HG03354 (cell line): ENCODE data around the gene HIGD1B.
A peak's percentile ranks its signal among the peaks of the same experiment; 100 is the strongest.

Experiments used
- ATAC-seq: cut with Tn5 transposase; IDR thresholded peaks from one replicate; pipeline ENCODE4 v1.9.1; 2021; ENCODE audit warnings: mild to moderate bottlenecking; ENCODE audit not compliant: unreplicated experiment, poor library complexity, severe bottlenecking

The HIGD1B gene

DNA sequence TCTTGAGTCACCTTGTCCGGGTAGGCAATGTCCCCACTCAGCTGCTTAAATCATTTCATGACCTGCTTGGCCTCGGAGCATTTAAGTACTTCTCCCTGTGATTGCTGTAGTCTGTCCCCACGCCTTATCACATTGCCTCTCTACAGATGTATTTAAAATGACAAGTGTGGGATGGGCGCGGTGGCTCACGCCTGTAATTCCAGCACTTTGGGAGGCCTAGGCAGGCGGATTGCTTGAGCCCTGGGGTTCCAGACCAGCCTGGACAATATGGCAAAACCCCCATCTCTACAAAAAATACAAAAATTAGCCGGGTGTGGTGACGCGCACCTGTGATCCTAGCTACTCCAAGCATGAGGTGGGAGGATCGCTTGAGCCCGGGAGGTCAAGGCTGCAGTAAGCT is 16.3 kb upstream of the HIGD1B start:
- no peak for ATAC-seq

GRCh38 chr17:44832805-44833204 is 14.9 kb upstream of the HIGD1B start:
- no peak for ATAC-seq

- ATAC-seq: no peak
Observed at GRCh38 chr17:44837196-44837595, 10.5 kb upstream of the HIGD1B start.

GRCh38 chr17:44840274-44840673 is 7.4 kb upstream of the HIGD1B start:
- no peak for ATAC-seq

GRCh38 chr17:44840936-44841335 is 6.7 kb upstream of the HIGD1B start:
- ATAC-seq: no peak

- ATAC-seq: no peak
Observed at GRCh38 chr17:44842748-44843147, 4.9 kb upstream of the HIGD1B start.

- ATAC-seq: no peak
Observed at GRCh38 chr17:44844390-44844830, 3.3 kb upstream of the HIGD1B start.

- no peak for ATAC-seq
Observed at GRCh38 chr17:44846206-44846605, 1.5 kb upstream of the HIGD1B start.

DNA sequence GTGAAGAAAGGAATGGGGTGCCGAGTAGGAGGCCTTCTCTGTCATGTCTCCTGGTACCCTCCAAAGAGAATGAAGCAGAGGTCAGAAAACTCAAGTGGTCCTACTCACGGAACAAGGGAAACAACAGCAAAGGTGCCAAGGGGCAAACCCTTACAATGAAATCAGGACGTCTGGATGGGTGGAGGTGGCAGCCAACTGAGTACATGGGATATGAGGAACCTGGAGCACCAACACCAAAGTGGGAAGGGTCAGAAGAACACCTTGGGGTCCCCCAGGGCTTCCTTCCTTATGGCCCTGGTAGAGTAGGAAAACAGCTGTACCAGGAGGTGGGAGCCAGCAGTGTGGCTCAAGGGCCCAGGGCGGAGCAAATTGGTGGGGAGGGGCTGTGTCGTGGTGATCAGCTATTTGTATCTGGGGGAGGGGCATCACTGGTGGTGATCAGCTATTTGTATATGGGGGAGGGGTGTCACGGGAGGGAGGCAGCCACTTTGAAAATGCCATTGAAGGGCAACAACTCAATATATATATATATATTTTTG is 643 bp downstream of the HIGD1B start:
- ATAC-seq: no peak

DNA sequence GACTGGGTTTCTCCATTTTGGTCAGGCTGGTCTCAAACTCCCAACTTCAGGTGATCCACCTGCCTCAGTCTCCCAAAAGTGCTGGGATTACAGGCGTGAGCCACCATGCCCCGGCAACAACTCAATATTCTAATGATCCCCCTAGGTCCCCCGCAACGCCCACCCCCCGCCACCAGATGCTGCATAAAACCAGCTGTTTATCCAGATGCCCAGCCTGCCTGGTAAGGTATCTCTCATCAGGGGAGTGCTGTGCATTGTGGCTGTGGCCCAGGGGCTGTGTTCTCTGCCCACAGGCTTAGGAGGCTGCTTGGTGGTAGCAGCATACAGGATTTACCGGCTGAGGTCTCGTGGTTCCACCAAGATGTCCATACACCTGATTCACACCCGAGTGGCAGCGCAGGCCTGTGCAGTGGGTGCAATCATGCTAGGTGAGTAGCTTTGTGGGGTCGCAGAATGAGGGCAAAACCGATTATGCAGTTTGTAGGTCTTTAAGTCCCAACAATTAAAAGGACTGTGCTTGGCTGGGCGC is 1.3 kb downstream of the HIGD1B start:
- ATAC-seq: no peak

GRCh38 chr17:44850025-44850424 is 2.3 kb downstream of the HIGD1B start:
- no peak for ATAC-seq

DNA sequence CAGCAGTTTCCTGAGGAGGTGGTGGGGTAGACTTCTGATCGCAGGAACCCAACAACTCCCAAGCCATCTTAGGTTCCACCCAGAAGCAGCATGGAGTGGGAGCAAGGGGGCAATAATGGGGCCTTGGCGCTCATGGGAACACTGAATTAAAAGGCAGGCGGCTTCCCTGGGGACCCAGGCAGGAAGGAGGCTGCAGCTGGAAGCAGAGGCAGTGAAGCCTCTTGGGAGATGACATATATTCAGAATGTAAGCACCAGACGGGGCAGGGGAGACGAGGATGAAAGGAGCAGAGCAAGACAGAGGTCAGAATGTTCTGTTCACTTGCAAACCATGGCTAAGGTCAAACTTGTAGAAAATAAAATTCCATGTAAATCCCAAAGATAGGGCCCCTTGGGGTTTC is 2.9 kb downstream of the HIGD1B start:
- ATAC-seq: no peak

DNA sequence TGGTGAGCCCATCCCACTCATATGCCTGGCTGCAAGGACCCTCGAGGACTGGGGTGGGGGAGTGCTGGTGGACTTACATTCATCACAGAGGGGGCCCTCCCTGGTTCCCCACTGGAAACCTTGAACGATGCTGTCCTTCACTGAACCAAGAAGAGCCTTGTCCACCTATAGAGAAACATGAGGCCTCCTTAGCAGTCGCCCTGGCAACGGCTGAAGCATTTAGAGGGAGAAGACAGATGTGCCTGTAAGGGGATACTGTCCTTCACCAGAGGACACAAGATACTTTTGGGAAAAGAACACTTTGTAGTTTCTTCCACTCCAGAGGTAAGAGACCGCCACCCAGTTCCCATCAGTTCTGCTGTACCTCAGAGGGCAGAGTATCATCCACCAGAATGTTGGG is 6.5 kb downstream of the HIGD1B start:
- no peak for ATAC-seq

GRCh38 chr17:44859701-44860100 is 12.0 kb downstream of the HIGD1B start:
- no peak for ATAC-seq

DNA sequence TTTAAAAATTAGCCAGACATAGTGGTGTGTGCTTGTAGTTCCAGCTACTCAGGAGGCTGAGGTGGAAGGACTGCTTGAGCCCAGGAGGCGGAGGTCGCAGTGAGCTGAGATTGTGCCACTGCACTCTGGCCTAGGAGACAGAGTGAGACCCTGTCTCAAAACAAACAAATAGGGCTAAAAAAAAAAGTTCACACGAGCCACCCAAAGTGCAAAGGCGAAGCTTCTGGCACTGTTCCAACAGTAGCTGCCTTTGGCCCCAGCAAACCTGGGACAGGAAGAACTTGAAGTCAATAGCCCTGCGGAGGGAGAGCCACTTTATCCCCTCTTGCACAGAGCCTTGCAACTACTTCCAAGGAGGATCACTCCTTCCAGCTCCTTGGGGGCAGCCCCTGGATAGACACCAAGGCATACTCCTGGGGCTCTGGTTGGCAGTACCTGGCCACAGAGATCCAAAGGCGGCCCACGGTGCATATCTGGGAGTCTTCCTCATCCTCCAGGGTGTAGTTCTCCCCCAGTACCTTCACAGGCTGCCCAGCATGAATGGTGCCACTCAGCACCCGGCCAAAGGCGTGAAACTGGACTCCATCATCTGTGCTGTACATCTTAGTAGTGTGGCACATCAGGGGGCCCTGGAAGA is 14.7 kb downstream of the HIGD1B start:
- ATAC-seq: no peak

GRCh38 chr17:44863061-44863918 is 15.6 kb downstream of the HIGD1B start:
- no peak for ATAC-seq

DNA sequence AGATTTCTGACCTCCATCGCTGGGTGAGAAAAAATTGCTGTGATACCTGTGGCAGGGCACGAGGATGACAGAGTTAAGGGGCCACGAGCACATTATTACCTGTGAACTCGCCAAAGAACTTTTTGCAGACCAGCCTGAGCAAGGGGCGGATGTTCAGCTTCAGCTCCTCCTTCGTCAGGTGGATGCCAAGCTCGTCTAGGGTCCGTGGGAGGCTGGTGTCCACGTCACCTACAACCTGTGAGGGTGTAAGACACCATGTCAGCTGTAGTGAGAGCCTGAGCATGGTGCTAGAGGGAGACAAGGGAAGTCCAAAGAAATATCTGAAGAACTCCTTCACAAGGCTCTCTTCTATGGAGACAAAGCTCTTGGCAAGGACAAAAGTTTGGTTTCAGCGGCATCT is 17.1 kb downstream of the HIGD1B start:
- ATAC-seq: no peak

DNA sequence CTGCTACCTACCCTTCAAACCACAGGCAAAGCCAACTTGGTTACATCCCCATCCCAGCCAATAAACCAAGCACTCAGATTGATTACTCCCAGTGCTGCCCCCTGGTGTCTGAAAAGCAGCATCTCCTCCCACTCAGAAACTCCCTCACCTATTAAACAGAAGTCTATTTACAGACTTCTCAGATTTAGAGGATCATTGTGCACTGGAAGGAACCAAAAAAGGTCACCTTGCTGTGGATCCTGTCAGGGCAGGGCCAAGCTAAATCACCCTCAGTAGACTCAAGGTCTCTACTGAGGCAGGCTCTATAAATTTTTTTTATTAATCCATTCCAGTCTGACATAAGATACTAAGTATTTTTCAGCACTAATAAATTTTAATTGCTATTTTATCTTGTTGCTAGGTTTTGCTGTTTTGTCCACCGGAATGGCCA is 17.6 kb downstream of the HIGD1B start:
- ATAC-seq: peak; percentile 46

DNA sequence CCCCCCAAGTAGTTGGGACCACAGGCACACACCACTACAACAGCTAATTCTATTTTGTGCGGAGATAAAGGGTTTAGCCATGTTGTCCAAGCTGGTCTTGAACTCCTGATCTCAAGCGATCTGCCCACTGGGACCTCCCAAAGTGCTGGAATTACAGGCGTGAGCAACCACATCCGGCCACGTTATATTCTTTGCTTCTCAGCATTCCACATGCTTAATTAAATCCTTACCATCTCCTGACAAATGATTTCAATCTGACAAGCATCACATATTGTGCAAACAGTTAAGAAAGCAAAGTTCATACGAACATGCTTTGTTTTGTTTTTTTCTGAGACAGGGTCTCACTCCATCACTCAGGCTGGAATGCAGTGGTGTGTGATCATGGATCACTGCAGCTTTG is 18.2 kb downstream of the HIGD1B start:
- ATAC-seq: no peak

DNA sequence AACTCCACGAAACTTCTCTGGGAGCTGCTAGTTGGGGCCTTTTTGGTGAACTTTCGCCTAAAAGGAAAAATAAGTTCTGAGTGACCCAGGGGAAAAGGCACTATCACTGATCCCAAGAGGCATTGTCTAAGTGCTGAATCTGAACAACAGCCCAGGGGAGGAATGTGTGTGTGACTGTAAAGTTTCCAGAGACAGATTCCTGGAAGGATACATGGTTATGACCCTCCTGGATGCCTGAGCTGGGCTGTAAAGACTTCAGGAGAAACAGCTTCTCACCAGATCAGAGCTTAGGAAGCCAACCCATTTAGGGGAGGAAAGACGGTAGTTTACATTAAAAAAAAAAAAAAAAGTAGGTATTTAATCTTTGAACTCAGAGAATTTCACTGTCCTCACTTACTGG is 20.2 kb downstream of the HIGD1B start:
- ATAC-seq: no peak

GRCh38 chr17:44871556-44871955 is 23.9 kb downstream of the HIGD1B start:
- no peak for ATAC-seq
